GM18870 (cell line): ENCODE measurements around the gene CLASP1.

ENCODE experiments used
- ATAC-seq: cut with Tn5 transposase; IDR thresholded peaks from one replicate; pipeline ENCODE4 v1.9.1; 2021; ENCODE audit warnings: moderate library complexity; ENCODE audit not compliant: unreplicated experiment

CLASP1 gene

GRCh38 chr2:121435790-121436189 is 213.5 kb downstream of the CLASP1 start:
- ATAC-seq, result no peak

GRCh38 chr2:121431214-121431613 is 218.0 kb downstream of the CLASP1 start:
- no peak for ATAC-seq

GRCh38 chr2:121429927-121430520 is 219.2 kb downstream of the CLASP1 start:
- no peak for ATAC-seq

GRCh38 chr2:121429119-121429903 is 220.0 kb downstream of the CLASP1 start:
- ATAC-seq, result no peak

- no peak for ATAC-seq
Measured at GRCh38 chr2:121427187-121427689, 222.0 kb downstream of the CLASP1 start.

- no peak for ATAC-seq
Measured at GRCh38 chr2:121420486-121420885, 228.8 kb downstream of the CLASP1 start.

- ATAC-seq, result no peak
Measured at GRCh38 chr2:121419081-121419699, 230.1 kb downstream of the CLASP1 start.

GRCh38 chr2:121418494-121419058 is 230.7 kb downstream of the CLASP1 start:
- ATAC-seq, result no peak

- ATAC-seq, result no peak
Measured at GRCh38 chr2:121417826-121418225, 231.4 kb downstream of the CLASP1 start.

- no peak for ATAC-seq
Measured at GRCh38 chr2:121415727-121416126, 233.5 kb downstream of the CLASP1 start.

- ATAC-seq, result no peak
Measured at GRCh38 chr2:121412349-121412748, 236.9 kb downstream of the CLASP1 start.

- no peak for ATAC-seq
Measured at GRCh38 chr2:121409966-121410365, 239.3 kb downstream of the CLASP1 start.

GRCh38 chr2:121409388-121409787 is 239.9 kb downstream of the CLASP1 start:
- ATAC-seq, result no peak

- ATAC-seq, result no peak
Measured at GRCh38 chr2:121408641-121409040, 240.6 kb downstream of the CLASP1 start.

- ATAC-seq, result no peak
Measured at GRCh38 chr2:121405233-121405632, 244.0 kb downstream of the CLASP1 start.

- no peak for ATAC-seq
Measured at GRCh38 chr2:121400201-121400600, 249.1 kb downstream of the CLASP1 start.

GRCh38 chr2:121398853-121399252 is 250.4 kb downstream of the CLASP1 start:
- ATAC-seq, result no peak

GRCh38 chr2:121390082-121390692 is 259.1 kb downstream of the CLASP1 start:
- ATAC-seq, result no peak

- no peak for ATAC-seq
Measured at GRCh38 chr2:121388371-121388770, 260.9 kb downstream of the CLASP1 start.

GRCh38 chr2:121387591-121388325 is 261.5 kb downstream of the CLASP1 start:
- no peak for ATAC-seq
